PC-3 (cell line): Measurements from ENCODE around the gene CRTC3.

Source experiments
- CTCF ChIP-seq: fragments of 300-600 bp; sonication (generic); conservative IDR thresholded peaks from 2 replicates; pipeline ENCODE4 v1.5.1; 2017; ENCODE audit warnings: antibody characterized with exemption, low read depth, mild to moderate bottlenecking, low read length
- EZH2 ChIP-seq: fragments of 300-600 bp; sonication (generic); IDR thresholded peaks from one replicate; pipeline ENCODE4 v1.6.1; 2017; ENCODE audit warnings: antibody characterized with exemption, mild to moderate bottlenecking, low read length; ENCODE audit not compliant: unreplicated experiment

GRCh38 chr15:90558171-90558573, 28.4 kb downstream of the CRTC3 start:
- no peak for TF ChIP-seq CTCF
- TF ChIP-seq EZH2 = no peak
